ENCODE measurements around the gene KATNIP. TPM values are rescaled to one million over a fixed set of nuclear protein-coding genes. Genes with fewer than 3 reads are reported as not detected.
"Not testable (repeated sequence)": the region's sequence is repeated elsewhere in the genome, so short reads cannot be mapped to it uniquely, and the experiment has no call there.

KATNIP gene
- polyA plus RNA-seq, 3 donors: 7.0 to 10.1 (median 7.3) TPM

- 96 to 98% (median 98%) methylated on average over 8 of the region's 8 CpGs for WGBS, 3 donors
- H3K27ac ChIP-seq (ENCODE audit: low read depth, low read length): not testable (repeated sequence)
Observed at GRCh38 chr16:27570986-27571385, 21.0 kb downstream of the KATNIP start.

- 81 to 90% (median 89%) methylated on average over 8 of the region's 8 CpGs for WGBS, 3 donors
- no peak overlapping the region for H3K27ac ChIP-seq (ENCODE audit: low read depth, low read length)
Observed at GRCh38 chr16:27571433-27572326, 21.7 kb downstream of the KATNIP start.

GRCh38 chr16:27572711-27573110 lies 22.8 kb downstream of the KATNIP start:
- no peak overlapping the region for H3K27ac ChIP-seq (ENCODE audit: low read depth, low read length)
- WGBS, 3 donors: 50 to 89% (median 73%) methylated on average over 6 of the region's 6 CpGs

- H3K27ac ChIP-seq (ENCODE audit: low read depth, low read length): no peak overlapping the region
- 40 to 87% (median 70%) methylated on average over 5 of the region's 5 CpGs for WGBS, 3 donors
Observed at GRCh38 chr16:27576729-27577128, 26.8 kb downstream of the KATNIP start.

- 58 to 85% (median 84%) methylated on average over 4 of the region's 4 CpGs for WGBS, 3 donors
- no peak overlapping the region for H3K27ac ChIP-seq (ENCODE audit: low read depth, low read length)
Observed at GRCh38 chr16:27579087-27579980, 29.4 kb downstream of the KATNIP start.

- H3K27ac ChIP-seq (ENCODE audit: low read depth, low read length): no peak overlapping the region
- 24 to 73% (median 70%) methylated on average over 2 of the region's 2 CpGs for whole genome bisulfite sequencing, 3 donors
Observed at GRCh38 chr16:27582883-27583282, 32.9 kb downstream of the KATNIP start.

- H3K27ac ChIP-seq (ENCODE audit: low read depth, low read length): no peak overlapping the region
- WGBS, 3 donors: 96 to 100% (median 100%) methylated on average over 1 of the region's 1 CpG
Observed at GRCh38 chr16:27583634-27584033, 33.7 kb downstream of the KATNIP start.

- 97 to 98% (median 97%) methylated on average over 5 of the region's 5 CpGs for WGBS, 3 donors
- no peak overlapping the region for H3K27ac ChIP-seq (ENCODE audit: low read depth, low read length)
Observed at GRCh38 chr16:27585200-27585599, 35.3 kb downstream of the KATNIP start.

GRCh38 chr16:27586711-27587110 lies 36.8 kb downstream of the KATNIP start:
- 79 to 85% (median 84%) methylated on average over 8 of the region's 8 CpGs for whole genome bisulfite sequencing, 3 donors
- no peak overlapping the region for H3K27ac ChIP-seq (ENCODE audit: low read depth, low read length)

- 94 to 100% (median 98%) methylated on average over 3 of the region's 3 CpGs for WGBS, 3 donors
- H3K27ac ChIP-seq (ENCODE audit: low read depth, low read length): no peak overlapping the region
Observed at GRCh38 chr16:27588057-27588456, 38.1 kb downstream of the KATNIP start.

GRCh38 chr16:27591837-27592236 lies 41.9 kb downstream of the KATNIP start:
- 93 to 99% (median 97%) methylated on average over 4 of the region's 4 CpGs for WGBS, 3 donors
- no peak overlapping the region for H3K27ac ChIP-seq (ENCODE audit: low read depth, low read length)

GRCh38 chr16:27595475-27595874 lies 45.5 kb downstream of the KATNIP start:
- WGBS, 3 donors: 28 to 78% (median 66%) methylated on average over 4 of the region's 4 CpGs

GRCh38 chr16:27595993-27596392 lies 46.0 kb downstream of the KATNIP start:
- H3K27ac ChIP-seq (ENCODE audit: low read depth, low read length): no peak overlapping the region
- 42 to 84% (median 80%) methylated on average over 6 of the region's 6 CpGs for WGBS, 3 donors

More at GRCh38 chr16:27595475-27595874, 45.5 kb downstream of the KATNIP start:
- no peak overlapping the region for H3K27ac ChIP-seq (ENCODE audit: low read depth, low read length)

GRCh38 chr16:27596411-27596810 lies 46.5 kb downstream of the KATNIP start:
- no peak overlapping the region for H3K27ac ChIP-seq (ENCODE audit: low read depth, low read length)
- 75 to 91% (median 83%) methylated on average over 4 of the region's 4 CpGs for WGBS, 3 donors

GRCh38 chr16:27597361-27597760 lies 47.4 kb downstream of the KATNIP start:
- H3K27ac ChIP-seq (ENCODE audit: low read depth, low read length): no peak overlapping the region
- 65 to 96% (median 83%) methylated on average over 3 of the region's 3 CpGs for WGBS, 3 donors

GRCh38 chr16:27598220-27598619 lies 48.3 kb downstream of the KATNIP start:
- no peak overlapping the region for H3K27ac ChIP-seq (ENCODE audit: low read depth, low read length)
- 81 to 94% (median 93%) methylated on average over 5 to 6 of the region's 6 CpGs for WGBS, 3 donors

GRCh38 chr16:27598931-27599565 lies 49.1 kb downstream of the KATNIP start:
- H3K27ac ChIP-seq (ENCODE audit: low read depth, low read length): no peak overlapping the region
- 59 to 91% (median 83%) methylated on average over 9 to 10 of the region's 10 CpGs for WGBS, 3 donors

GRCh38 chr16:27599606-27600005 lies 49.7 kb downstream of the KATNIP start:
- 87 to 94% (median 88%) methylated on average over 13 of the region's 13 CpGs for WGBS, 3 donors
- no peak overlapping the region for H3K27ac ChIP-seq (ENCODE audit: low read depth, low read length)

Measured in adipose tissue (tissue), 3 donors.